ENCODE data around the gene KLHL6. TPM values are rescaled to one million over a fixed set of nuclear protein-coding genes. Genes with fewer than 3 reads are reported as not detected.

KLHL6 gene, protein sequence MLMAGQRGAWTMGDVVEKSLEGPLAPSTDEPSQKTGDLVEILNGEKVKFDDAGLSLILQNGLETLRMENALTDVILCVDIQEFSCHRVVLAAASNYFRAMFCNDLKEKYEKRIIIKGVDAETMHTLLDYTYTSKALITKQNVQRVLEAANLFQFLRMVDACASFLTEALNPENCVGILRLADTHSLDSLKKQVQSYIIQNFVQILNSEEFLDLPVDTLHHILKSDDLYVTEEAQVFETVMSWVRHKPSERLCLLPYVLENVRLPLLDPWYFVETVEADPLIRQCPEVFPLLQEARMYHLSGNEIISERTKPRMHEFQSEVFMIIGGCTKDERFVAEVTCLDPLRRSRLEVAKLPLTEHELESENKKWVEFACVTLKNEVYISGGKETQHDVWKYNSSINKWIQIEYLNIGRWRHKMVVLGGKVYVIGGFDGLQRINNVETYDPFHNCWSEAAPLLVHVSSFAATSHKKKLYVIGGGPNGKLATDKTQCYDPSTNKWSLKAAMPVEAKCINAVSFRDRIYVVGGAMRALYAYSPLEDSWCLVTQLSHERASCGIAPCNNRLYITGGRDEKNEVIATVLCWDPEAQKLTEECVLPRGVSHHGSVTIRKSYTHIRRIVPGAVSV
- polyA plus RNA-seq (ENCODE audit: low read depth in 6 of 6) = 10 to 100 TPM in 5 of 6 donors, 1 to 10 TPM in 1; 5.0 to 22.1 (median 12.7) TPM

DNA sequence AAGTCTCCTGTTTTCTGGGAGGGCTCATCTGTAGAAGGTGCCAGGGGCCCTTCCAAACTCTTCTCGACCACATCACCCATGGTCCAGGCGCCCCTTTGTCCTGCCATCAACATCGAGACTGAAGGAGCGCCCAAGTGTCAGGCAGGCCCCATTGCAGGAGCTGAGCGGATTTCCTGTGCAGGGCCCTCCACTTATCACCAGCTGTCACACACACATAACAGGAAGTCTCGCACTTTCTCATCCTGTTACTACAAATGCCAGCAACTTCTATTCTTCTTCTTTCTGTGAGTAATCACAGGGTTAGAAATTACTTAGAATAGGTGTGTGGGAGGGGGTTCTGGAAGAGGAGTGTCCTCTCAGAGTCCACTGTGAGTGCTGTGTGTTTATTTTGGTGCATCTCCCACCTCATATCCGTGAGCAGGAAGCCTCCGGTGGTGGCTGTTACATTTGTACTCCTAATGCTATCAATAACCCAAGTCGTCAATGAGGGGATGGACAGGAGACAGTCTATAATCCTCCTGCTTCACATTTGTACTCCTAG is at the start of gene KLHL6:
KLHL6 (minus strand) TSS at position 166 of the 541 bp plus-strand sequence; CDS start at position 113, 53 bp downstream.
- Mint-ChIP-seq H3K36me3 (peaks cover 0 to 8% of the 10 kb centered on the region in 2 donors), H3K27ac (peak within 1 kb of the TSS; percentile 95 to 100 (median 98)), H3K9me3 (peaks cover 0 to 2% (median 0%) of the 10 kb centered on the region in 7 donors), H3K4me1 (peaks cover 44 to 56% (median 53%) of the 10 kb centered on the region in 3 donors), H3K4me3 (peak within 1 kb of the TSS; percentile 96 to 100 (median 99)), H3K27me3 (no peaks in the 10 kb centered on the region)
- peak; percentile 93 to 96 for ATAC-seq (ENCODE audit: low read depth in 2 of 2)
- peak; percentile 70 for DNase-seq

DNA sequence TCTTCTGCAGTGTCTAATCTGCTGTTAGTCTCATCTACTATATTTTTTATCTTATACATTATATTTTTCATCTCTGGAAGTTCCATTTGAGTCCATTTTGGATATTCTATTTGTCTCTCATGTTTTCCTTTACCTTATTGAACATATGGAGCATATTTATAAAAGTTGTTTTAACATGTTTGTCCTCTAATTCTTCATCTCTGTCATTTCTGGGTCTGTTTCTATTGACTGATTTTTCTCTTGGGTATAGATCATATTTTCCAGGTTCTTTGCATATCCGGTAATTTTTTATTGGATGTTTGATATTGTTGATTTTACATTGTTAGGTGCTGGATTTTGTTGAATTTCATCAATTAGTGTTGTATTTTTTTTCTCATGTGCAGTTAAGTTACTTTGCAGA is 42.5 kb upstream of the KLHL6 start:
- peaks cover 8 to 26% (median 14%) of the 10 kb centered on the region in 3 donors for H3K27me3 Mint-ChIP-seq
- H3K4me1 Mint-ChIP-seq = peaks cover 0 to under 1% (median 0%) of the 10 kb centered on the region in 3 donors
- no peak overlapping the region for H3K4me3 Mint-ChIP-seq
- H3K36me3 Mint-ChIP-seq = peaks cover 13% of the 10 kb centered on the region in 2 donors
- DNase-seq (no peak), ATAC-seq (ENCODE audit: low read depth in 2 of 2) (no peak)
- H3K27ac Mint-ChIP-seq = peak overlapping the region in 1 of 6 donors; percentile 57
- H3K9me3 Mint-ChIP-seq = peaks cover 9 to 37% (median 28%) of the 10 kb centered on the region in 7 donors

DNA sequence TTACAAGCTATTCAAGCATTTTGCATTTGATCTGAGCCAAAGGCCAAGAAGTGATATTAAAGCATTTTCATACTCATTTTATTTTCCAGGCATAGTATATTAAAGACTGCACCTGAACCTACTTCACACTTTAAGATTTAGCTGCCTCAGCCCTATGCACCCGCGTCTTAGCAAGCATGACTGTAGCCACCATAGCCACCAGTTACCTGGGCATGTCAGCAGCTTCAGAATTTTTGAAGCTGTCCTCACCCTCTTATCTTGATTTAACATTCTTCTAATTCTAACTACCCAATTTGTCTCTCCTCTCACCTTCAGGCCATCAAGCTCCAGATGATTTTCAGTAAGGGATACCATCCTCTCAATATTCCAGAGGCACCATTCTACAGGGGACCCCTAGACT is 39.1 kb upstream of the KLHL6 start:
- no peak for DNase-seq
- H3K36me3 Mint-ChIP-seq = peaks cover 13% of the 10 kb centered on the region in 2 donors
- peaks cover 10 to 49% (median 21%) of the 10 kb centered on the region in 3 donors for H3K27me3 Mint-ChIP-seq
- no peak for ATAC-seq (ENCODE audit: low read depth in 2 of 2)
- peaks cover 9 to 37% (median 28%) of the 10 kb centered on the region in 7 donors for H3K9me3 Mint-ChIP-seq
- no peak overlapping the region for H3K27ac Mint-ChIP-seq
- no peak overlapping the region for H3K4me3 Mint-ChIP-seq
- peaks cover 16 to 23% (median 20%) of the 10 kb centered on the region in 3 donors for H3K4me1 Mint-ChIP-seq

DNA sequence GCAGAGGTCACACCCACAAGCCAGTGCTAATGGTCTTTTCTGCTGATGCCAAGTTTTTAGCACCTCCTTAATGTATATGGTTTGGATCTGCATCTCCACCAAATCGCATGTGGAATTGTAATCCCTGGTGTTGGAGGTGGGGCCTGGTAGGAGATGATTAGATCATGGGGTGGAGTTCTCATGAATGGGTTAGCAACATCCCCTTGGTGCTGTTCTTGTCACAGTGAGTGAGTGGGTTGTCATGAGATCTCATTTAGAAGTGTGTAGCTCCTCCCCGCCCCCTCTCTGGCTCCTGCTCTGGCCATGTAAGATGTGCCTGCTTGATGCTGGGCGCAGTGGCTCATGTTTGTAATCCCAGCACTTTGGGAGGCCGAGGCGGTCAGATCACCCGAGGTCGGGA is 37.3 kb upstream of the KLHL6 start:
- Mint-ChIP-seq H3K27me3 (peaks cover 16 to 55% (median 21%) of the 10 kb centered on the region in 3 donors), H3K27ac (peak overlapping the region in 1 of 6 donors; percentile 66), H3K4me3 (peak overlapping the region in 3 of 8 donors; percentile 42 to 63 (median 59)), H3K4me1 (peaks cover 21 to 37% (median 27%) of the 10 kb centered on the region in 3 donors), H3K9me3 (peaks cover under 1 to 22% (median 16%) of the 10 kb centered on the region in 7 donors), H3K36me3 (peaks cover 2 to 5% of the 10 kb centered on the region in 2 donors)
- no peak for ATAC-seq (ENCODE audit: low read depth in 2 of 2)
- no peak for DNase-seq

DNA sequence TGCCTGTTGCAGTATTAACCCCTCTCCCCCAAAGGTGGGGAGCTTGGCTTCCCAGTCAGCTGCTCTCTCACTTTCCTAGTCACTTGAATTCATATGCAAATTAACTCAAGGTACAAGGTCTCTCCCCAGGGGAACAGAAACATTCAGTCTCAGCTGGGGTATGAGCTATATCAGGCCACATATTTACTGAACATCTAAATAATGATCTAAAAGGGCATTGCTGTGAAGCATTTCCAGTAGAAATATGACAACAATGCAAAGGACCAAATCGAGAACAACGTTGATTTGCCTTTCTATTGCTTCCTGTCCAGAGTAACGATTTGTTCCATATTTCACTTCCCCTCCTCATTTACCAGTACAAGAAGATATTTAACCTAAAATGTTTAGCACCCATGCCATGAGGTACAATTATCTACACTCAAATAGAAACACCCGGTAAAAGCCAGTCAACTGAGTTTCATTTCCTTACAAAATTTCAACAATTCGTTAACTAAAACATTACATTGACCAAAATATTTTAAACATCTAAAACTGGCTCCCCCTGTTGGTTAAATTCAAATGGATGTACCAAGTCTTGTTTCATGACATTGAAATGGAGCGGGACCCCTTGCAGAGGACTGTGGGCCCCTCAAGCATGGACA is 36.5 kb upstream of the KLHL6 start:
- ATAC-seq (ENCODE audit: low read depth in 2 of 2) (peak; percentile 84 to 85), DNase-seq (peak; percentile 68)
- H3K27me3 Mint-ChIP-seq = peaks cover 16 to 55% (median 25%) of the 10 kb centered on the region in 3 donors

DNA sequence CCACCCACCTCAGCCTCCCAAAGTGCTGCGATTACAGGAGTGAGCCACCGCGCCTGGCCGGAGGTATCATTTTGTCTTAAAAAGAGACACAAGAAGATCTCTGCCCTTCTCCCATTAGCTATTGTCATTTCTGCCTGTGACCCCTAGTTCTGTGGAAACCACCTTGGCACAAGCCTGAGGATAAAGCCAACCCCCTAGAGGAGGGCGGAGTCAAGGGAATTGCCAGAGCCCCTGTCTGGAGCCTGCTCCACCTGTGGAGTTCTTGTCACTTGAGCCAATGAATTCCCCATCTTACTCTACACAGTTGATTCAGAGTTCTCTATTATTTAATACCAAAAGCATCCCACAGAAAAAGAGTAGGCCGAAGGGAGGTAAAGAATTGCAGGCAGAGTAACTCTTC is 34.9 kb upstream of the KLHL6 start:
- Mint-ChIP-seq H3K9me3 (peaks cover 0 to 3% (median 0%) of the 10 kb centered on the region in 7 donors), H3K4me1 (peaks cover 38 to 51% (median 47%) of the 10 kb centered on the region in 3 donors), H3K4me3 (peak overlapping the region in 3 of 8 donors; percentile 20 to 72 (median 63)), H3K27me3 (peaks cover 16 to 55% (median 25%) of the 10 kb centered on the region in 3 donors), H3K27ac (no peak overlapping the region), H3K36me3 (no peaks in the 10 kb centered on the region)
- DNase-seq (no peak), ATAC-seq (ENCODE audit: low read depth in 2 of 2) (no peak)

More for the DNA sequence above, 36.5 kb upstream of the KLHL6 start:
- H3K4me1 Mint-ChIP-seq = peaks cover 29 to 43% (median 36%) of the 10 kb centered on the region in 3 donors
- H3K36me3 Mint-ChIP-seq = no peaks in the 10 kb centered on the region
- peak overlapping the region; percentile 1 to 85 (median 69) for H3K4me3 Mint-ChIP-seq
- H3K27ac Mint-ChIP-seq = peak overlapping the region; percentile 6 to 98 (median 84)
- peaks cover 0 to 16% (median 11%) of the 10 kb centered on the region in 7 donors for H3K9me3 Mint-ChIP-seq

DNA sequence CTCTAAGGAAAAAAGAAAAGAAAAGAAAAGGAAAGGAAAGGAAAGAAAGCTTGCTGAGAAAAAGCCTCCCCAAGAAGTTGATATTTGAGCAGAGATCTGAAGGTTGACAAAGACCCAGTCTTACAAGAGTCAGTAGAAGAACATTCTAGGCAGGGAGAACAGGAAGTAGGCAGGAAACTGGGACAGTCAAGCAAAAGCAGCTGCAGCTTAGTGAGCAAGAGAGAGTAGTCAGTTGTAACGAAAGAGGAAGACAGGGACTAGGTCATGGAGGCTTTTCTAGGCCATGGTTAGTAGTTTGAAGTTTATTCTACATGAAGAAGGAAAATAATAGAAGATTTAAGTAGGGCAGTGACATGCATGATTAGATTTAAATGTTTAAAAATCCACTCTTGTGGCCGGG is 31.8 kb upstream of the KLHL6 start:
- peak; percentile 15 for DNase-seq
- Mint-ChIP-seq H3K9me3 (no peaks in the 10 kb centered on the region), H3K27ac (peak overlapping the region in 3 of 6 donors; percentile 4 to 12 (median 11)), H3K4me3 (peak overlapping the region in 6 of 8 donors; percentile 5 to 36 (median 18)), H3K36me3 (no peaks in the 10 kb centered on the region), H3K27me3 (peaks cover 8 to 28% (median 13%) of the 10 kb centered on the region in 3 donors), H3K4me1 (peaks cover 35 to 45% (median 44%) of the 10 kb centered on the region in 3 donors)
- ATAC-seq (ENCODE audit: low read depth in 2 of 2) = peak; percentile 16 to 33

DNA sequence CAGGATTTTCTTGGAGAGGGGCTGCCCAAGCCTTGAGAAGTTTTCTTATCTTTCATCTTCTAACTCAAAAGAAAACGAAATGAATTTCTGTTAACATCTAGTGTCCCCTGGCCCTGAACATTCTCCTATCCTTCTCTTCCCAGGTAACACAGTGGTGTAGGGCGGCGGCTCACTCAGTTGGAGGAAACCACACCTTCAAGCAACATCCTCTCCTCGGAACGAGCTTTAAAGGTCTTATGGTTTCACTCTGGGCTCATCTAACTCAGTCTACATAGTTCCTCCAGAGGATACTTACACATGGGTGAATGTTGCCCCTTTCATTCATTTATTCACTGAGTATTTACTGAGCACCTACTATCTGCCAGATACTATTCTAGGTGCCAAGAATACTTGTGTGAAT is 31.0 kb upstream of the KLHL6 start:
- Mint-ChIP-seq H3K9me3 (no peaks in the 10 kb centered on the region), H3K27ac (peak overlapping the region in 1 of 6 donors; percentile 62), H3K4me1 (peaks cover 27 to 36% (median 35%) of the 10 kb centered on the region in 3 donors), H3K4me3 (peak overlapping the region in 3 of 8 donors; percentile 2 to 61 (median 15)), H3K36me3 (no peaks in the 10 kb centered on the region), H3K27me3 (peaks cover 4 to 20% (median 8%) of the 10 kb centered on the region in 3 donors)
- ATAC-seq (ENCODE audit: low read depth in 2 of 2) (peak; percentile 52 to 57), DNase-seq (no peak)

DNA sequence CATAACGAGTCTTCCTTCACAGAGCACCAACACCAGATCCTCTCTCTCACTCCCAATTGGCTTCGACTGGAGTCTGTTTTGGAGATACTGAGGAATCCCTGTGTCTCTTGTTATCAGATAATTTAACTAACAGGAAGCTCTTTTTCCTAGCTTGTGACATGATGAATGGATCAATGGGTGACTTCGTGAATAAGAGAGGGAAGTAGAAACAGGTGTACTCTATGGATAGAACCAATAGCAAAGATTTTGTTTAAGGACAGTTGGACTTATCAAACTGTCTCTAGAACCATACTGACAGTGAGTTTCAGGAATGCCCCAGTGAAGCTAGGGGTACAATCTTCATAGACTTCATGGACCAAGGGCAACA is 29.4 kb upstream of the KLHL6 start:
- peaks cover 8 to 23% (median 9%) of the 10 kb centered on the region in 3 donors for H3K27me3 Mint-ChIP-seq
- no peaks in the 10 kb centered on the region for H3K36me3 Mint-ChIP-seq
- ATAC-seq (ENCODE audit: low read depth in 2 of 2) (no peak), DNase-seq (no peak)
- H3K4me3 Mint-ChIP-seq = no peak overlapping the region
- H3K4me1 Mint-ChIP-seq = peaks cover 22 to 37% (median 34%) of the 10 kb centered on the region in 3 donors
- H3K27ac Mint-ChIP-seq = no peak overlapping the region
- no peaks in the 10 kb centered on the region for H3K9me3 Mint-ChIP-seq

DNA sequence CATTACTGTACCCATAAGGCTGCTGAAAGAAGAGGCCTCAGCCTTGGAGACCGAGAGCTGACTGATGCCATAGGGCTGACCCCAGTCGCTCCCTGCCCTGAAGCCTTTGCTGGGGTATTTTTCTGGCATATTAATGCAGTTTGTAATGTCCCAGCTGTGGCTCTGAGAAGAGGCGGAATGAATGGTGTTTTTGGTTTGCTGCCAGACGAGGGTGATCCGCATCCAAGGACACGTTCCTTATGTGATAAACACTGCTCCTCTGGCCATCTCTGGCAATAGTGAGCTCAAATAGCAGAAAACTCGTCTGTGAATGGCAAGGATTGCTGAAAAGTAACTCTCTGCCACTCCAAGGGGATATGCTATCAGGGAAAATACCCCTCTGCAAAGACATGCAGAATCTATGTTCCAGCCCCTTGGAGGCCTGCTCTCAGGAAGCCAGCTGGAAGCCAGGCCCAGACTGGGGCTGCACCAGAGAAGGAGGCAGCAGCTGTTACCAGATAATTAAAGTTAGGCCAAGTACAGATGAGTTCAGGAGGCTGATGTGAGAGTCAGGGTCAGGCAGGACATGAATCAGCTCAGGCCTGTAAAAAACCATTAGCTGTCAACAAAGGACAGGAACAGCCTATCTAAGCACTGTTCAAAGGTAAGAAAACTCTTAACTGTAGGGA is 28.9 kb upstream of the KLHL6 start:
- H3K36me3 Mint-ChIP-seq = no peaks in the 10 kb centered on the region
- H3K9me3 Mint-ChIP-seq = no peaks in the 10 kb centered on the region
- no peak for DNase-seq
- H3K4me1 Mint-ChIP-seq = peaks cover 22 to 41% (median 33%) of the 10 kb centered on the region in 3 donors
- ATAC-seq (ENCODE audit: low read depth in 2 of 2) = no peak
- peak overlapping the region in 1 of 6 donors; percentile 46 for H3K27ac Mint-ChIP-seq
- H3K4me3 Mint-ChIP-seq = no peak overlapping the region
- peaks cover 4 to 21% (median 9%) of the 10 kb centered on the region in 3 donors for H3K27me3 Mint-ChIP-seq

DNA sequence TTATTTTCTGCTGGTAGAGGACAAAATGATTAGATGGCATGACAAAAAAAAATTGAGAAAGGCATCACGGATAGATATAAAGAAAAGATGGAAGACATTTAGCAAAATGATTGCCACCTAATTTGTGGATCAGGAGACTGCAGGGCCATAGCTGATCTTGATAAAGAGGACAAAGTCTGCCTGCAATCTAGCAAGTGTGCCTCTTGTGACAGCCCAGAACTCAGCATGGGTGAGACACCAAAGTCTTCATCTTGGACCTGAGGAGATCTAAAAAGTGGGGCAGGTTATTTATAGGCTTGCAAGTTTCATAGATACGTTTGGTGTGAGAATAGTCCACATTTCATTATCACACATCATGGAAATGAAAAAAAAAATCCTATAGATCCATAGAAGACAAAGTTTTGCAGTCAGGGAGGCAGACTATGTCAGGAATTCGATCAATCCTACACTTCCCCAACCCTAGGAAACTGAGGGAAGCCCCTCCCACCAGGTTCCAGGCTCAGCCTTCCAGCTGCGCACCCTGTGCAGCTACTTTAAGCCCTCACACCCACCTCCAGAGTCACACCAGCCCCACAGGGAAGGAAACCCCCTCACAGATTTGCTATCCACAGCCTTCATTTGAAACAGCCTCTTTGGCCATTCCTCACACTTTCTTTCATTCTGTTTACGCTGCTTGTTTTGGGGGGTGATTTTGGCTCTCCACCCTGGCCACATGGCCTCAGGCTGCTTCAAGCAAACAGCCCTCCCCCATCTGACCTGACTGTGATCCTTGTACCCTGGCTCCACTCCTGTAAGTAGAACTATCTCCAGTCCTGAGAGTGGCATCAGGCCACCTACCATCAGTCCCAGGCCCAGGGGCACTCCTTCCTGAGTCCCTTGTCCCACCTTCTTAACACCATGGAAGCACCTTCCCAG is 28.1 kb upstream of the KLHL6 start:
- Mint-ChIP-seq H3K27ac (peak overlapping the region in 2 of 6 donors; percentile 38 to 46), H3K4me1 (peaks cover 22 to 41% (median 28%) of the 10 kb centered on the region in 3 donors), H3K9me3 (no peaks in the 10 kb centered on the region), H3K36me3 (no peaks in the 10 kb centered on the region), H3K4me3 (no peak overlapping the region), H3K27me3 (peaks cover under 1 to 18% (median 9%) of the 10 kb centered on the region in 3 donors)
- no peak for ATAC-seq (ENCODE audit: low read depth in 2 of 2)
- DNase-seq = no peak

Measured in naive B cell (primary cell).